Endothelial cell of umbilical vein (primary cell): ENCODE measurements around the gene ZNF366. TPM values are rescaled to one million over a fixed set of nuclear protein-coding genes. Genes with fewer than 3 reads are reported as not detected.

Source experiments
- BruUV-seq: library from RNA; stranded (reverse); fragments of 400-500 nt; replicated peaks from 2 replicates; lab custom pipeline; 2021; lab: Mats Ljungman, UMichigan
- CTCF ChIA-PET: fragments of 300-600, 350-600 bp; sonication (Branson Sonifier 250); formaldehyde crosslinking; loops from one replicate; lab custom pipeline; 2021; ENCODE audit warnings: antibody characterized with exemption, inconsistent platforms; lab: Charles Lee
- POLR2A ChIA-PET: fragments of 300-600, 350-600 bp; sonication (Branson Sonifier 250); formaldehyde crosslinking; loops from one replicate; lab custom pipeline; 2021; ENCODE audit warnings: antibody characterized with exemption, inconsistent platforms; lab: Charles Lee
- DNase-seq: peaks from one replicate; pipeline ENCODE4 v3.0.0-alpha.2; 2011; ENCODE audit warnings: low read depth, low spot score
- FAIRE-seq: peaks from 2 replicates; lab custom pipeline; 2011; peaks lifted over from hg19 to GRCh38; lab: Jason Lieb, UNC
- H2AFZ ChIP-seq: 2 replicates; pipeline ENCODE4 v1.6.0; 2012; ENCODE audit warnings: low read depth, low read length, control low read depth, inconsistent platforms
- H3K27ac ChIP-seq: 2 replicates; pipeline ENCODE4 v1.5.1; 2011; ENCODE audit warnings: low read depth, mild to moderate bottlenecking, control low read depth, low read length, moderate library complexity; ENCODE audit not compliant: insufficient read depth
- H3K27me3 ChIP-seq, 2 experiments: 2 replicates each; pipeline versions ENCODE4 v1.6.0 to v1.6.1; 2011; ENCODE audit warnings: low read length in 2 of 2, mixed read lengths in 1 of 2; ENCODE audit not compliant: control insufficient read depth in 2 of 2, insufficient read depth in 2 of 2
- H3K36me3 ChIP-seq, 2 experiments: 2 replicates in 1 of 2; 3 replicates in 1 of 2; pipeline ENCODE4 v1.5.1; 2011; ENCODE audit warnings: low read length in 2 of 2, mild to moderate bottlenecking in 1 of 2, moderate library complexity in 1 of 2; ENCODE audit not compliant: control insufficient read depth in 2 of 2, insufficient read depth in 2 of 2; ENCODE audit errors: extremely low read depth in 1 of 2
- H3K4me1 ChIP-seq: 3 replicates; pipeline ENCODE4 v1.5.1; 2011; ENCODE audit warnings: mild to moderate bottlenecking, low read length; ENCODE audit not compliant: control insufficient read depth, insufficient read depth; ENCODE audit errors: extremely low read depth
- H3K4me2 ChIP-seq: 2 replicates; pipeline ENCODE4 v1.6.1; 2011; ENCODE audit warnings: low read length, control low read depth, mixed read lengths; ENCODE audit not compliant: insufficient read depth
- H3K4me3 ChIP-seq, 3 experiments: fragments of 200-600 bp in 1 of 3; sonication (generic), shearing (Covaris generic) in 1 of 3; replicated peaks in 1 of 3; 2 replicates each; pipeline ENCODE4 v1.5.1; 2011 to 2016; ENCODE audit warnings: control low read depth in 3 of 3, low read length in 3 of 3, mild to moderate bottlenecking in 2 of 3, inconsistent platforms in 1 of 3, low read depth in 1 of 3, moderate library complexity in 1 of 3; ENCODE audit not compliant: insufficient read depth in 1 of 3
- H3K79me2 ChIP-seq: 2 replicates; pipeline ENCODE4 v1.6.0; 2012; ENCODE audit warnings: low read length, inconsistent platforms; ENCODE audit not compliant: control insufficient read depth, insufficient read depth
- H3K9ac ChIP-seq: replicated peaks from 2 replicates; pipeline ENCODE3; 2011; ENCODE audit warnings: low read length, control low read depth; ENCODE audit not compliant: insufficient read depth; ENCODE audit errors: extremely low read depth
- H3K9me1 ChIP-seq: replicated peaks from 3 replicates; pipeline ENCODE4 v1.6.0; 2011; ENCODE audit warnings: mild to moderate bottlenecking, low read length; ENCODE audit not compliant: control insufficient read depth, insufficient read depth; ENCODE audit errors: extremely low read depth
- H3K9me3 ChIP-seq: replicated peaks from 2 replicates; pipeline ENCODE4 v1.5.1; 2012; ENCODE audit warnings: low read length, inconsistent platforms; ENCODE audit not compliant: control insufficient read depth, insufficient read depth
- H4K20me1 ChIP-seq: replicated peaks from 2 replicates; pipeline ENCODE3; 2011; ENCODE audit warnings: mild to moderate bottlenecking, low read length; ENCODE audit not compliant: control insufficient read depth, insufficient read depth; ENCODE audit errors: extremely low read depth
- CTCF ChIP-seq, 2 donors: IDR thresholded peaks; 1 replicate in 1 of 2; 2 replicates in 1 of 2; pipeline ENCODE4 v1.5.1; 2011; ENCODE audit warnings: low read length in 2 of 2, mild to moderate bottlenecking in 2 of 2, moderate library complexity in 2 of 2, control low read depth in 1 of 2, inconsistent platforms in 1 of 2, low read depth in 1 of 2; ENCODE audit not compliant: insufficient read depth in 1 of 2; ENCODE audit errors: extremely low read depth in 1 of 2
- EZH2 ChIP-seq: IDR thresholded peaks from 2 replicates; pipeline ENCODE4 v1.6.1; 2012; ENCODE audit warnings: borderline replicate concordance, low read depth, mild to moderate bottlenecking, moderate library complexity, low read length, inconsistent platforms; ENCODE audit not compliant: severe bottlenecking
- FOS ChIP-seq: IDR thresholded peaks from 2 replicates; pipeline ENCODE4 v1.6.1; 2011; ENCODE audit warnings: mild to moderate bottlenecking, low read length, moderate library complexity, borderline replicate concordance; ENCODE audit not compliant: insufficient read depth
- GATA2 ChIP-seq: IDR thresholded peaks from 2 replicates; pipeline ENCODE4 v1.7.0; 2011; ENCODE audit warnings: low read depth, mild to moderate bottlenecking, moderate library complexity, mixed read lengths, low read length; ENCODE audit not compliant: insufficient read length, insufficient read depth
- JUN ChIP-seq: IDR thresholded peaks from 2 replicates; pipeline ENCODE4 v1.6.1; 2011; ENCODE audit warnings: borderline replicate concordance, low read depth; ENCODE audit not compliant: insufficient read length, insufficient read depth
- MAX ChIP-seq: IDR thresholded peaks from 2 replicates; pipeline ENCODE4 v1.6.1; 2011; ENCODE audit not compliant: insufficient read depth, insufficient read length
- MYC ChIP-seq: IDR thresholded peaks from one replicate; pipeline ENCODE4 v1.6.1; 2011; ENCODE audit warnings: mild to moderate bottlenecking, low read depth, low read length
- POLR2A ChIP-seq: IDR thresholded peaks from 2 replicates; pipeline ENCODE4 v1.6.1; 2012; ENCODE audit warnings: low read depth, mild to moderate bottlenecking, control low read depth, low read length
- POLR2AphosphoS5 ChIP-seq: IDR thresholded peaks from 2 replicates; pipeline ENCODE4 v1.6.1; 2012; ENCODE audit warnings: low read depth, mild to moderate bottlenecking, control low read depth, low read length, moderate library complexity; ENCODE audit not compliant: insufficient read depth
- dilution Hi-C: fragments of 300-500 bp; cut with MboI; formaldehyde crosslinking; loops from one replicate; pipeline ENCODE4 v1.15.0; 2019; ENCODE audit warnings: low sequenced_read_pairs; ENCODE audit not compliant: extremely low pct_ligation_motif_present
- intact Hi-C: fragments of 100-400 bp; cut with micrococcal nuclease; formaldehyde crosslinking; loops from one replicate; pipeline ENCODE4 v1.10.0; 2022
- polyA plus RNA-seq, 4 experiments: library from polyadenylated mRNA; depleted of rRNA in 3 of 4; stranded (reverse) in 3 of 4; unstranded in 1 of 4; fragments of >200 nt; gene quantifications; 2 replicates each; pipeline versions ENCODE4 v1.2.1 to v1.2.3, GENCODE V29; 2011 to 2012; ENCODE audit warnings: missing spikeins in 1 of 4
- total RNA-seq: library from RNA; stranded (reverse); gene quantifications from 2 replicates; pipeline ENCODE4 v1.2.3, GENCODE V29; 2021

ZNF366 gene
- total and polyA plus RNA-seq, 2 donors (not counting 3 experiments of a cell fraction or from before 2014, with no cell fraction given), result 1.3 to 4.1 TPM

- Histone ChIP-seq H3K9ac (no peak overlapping the region), H3K4me1 (no peaks in the 10 kb centered on the region), H2AFZ (no peak overlapping the region), H3K4me3 (no peak overlapping the region), H3K9me3 (no peaks in the 10 kb centered on the region), H3K9me1 (no peaks in the 10 kb centered on the region), H3K27me3 (no peaks in the 10 kb centered on the region), H3K27ac (no peak overlapping the region), H4K20me1 (no peaks in the 10 kb centered on the region), H3K4me2 (no peak overlapping the region), H3K36me3 (no peaks in the 10 kb centered on the region), H3K79me2 (no peaks in the 10 kb centered on the region)
- BruUV-seq, result no TSS peak
- DNase-seq, result no peak
- no peak for FAIRE-seq
- ChIA-PET CTCF (interaction anchor here (1.0 kb wide), 1 partner anchor 19 kb away, joined by 5 read pairs; no protein-coding TSS in a partner anchor), POLR2A (no interaction called here)
- intact Hi-C loops (no loop called here), dilution Hi-C loops (no loop called here)
- TF ChIP-seq POLR2A, result no peak
- TF ChIP-seq POLR2AphosphoS5, result no peak
- no peak for TF ChIP-seq EZH2
- no peak for TF ChIP-seq MAX
- no peak for TF ChIP-seq CTCF (IDR thresholded peaks at IDR 0.05; ENCODE audit: extremely low read depth in 1 of 2, insufficient read depth in 1 of 2, low read depth in 1 of 2, low read length in 2 of 2)
- no peak for TF ChIP-seq GATA2
- no peak for TF ChIP-seq FOS
- no peak for TF ChIP-seq JUN
- TF ChIP-seq MYC, result no peak
Observed at GRCh38 chr5:72542695-72543094, 35.5 kb upstream of the ZNF366 start.
